Measurements from ENCODE around the gene PRKCZ.

PRKCZ gene

GRCh38 chr1:2024887-2025286, 25.3 kb upstream of the PRKCZ start:
- no peak for DNase-seq (ENCODE audit: low spot score)

GRCh38 chr1:2025491-2025981, 24.7 kb upstream of the PRKCZ start:
- DNase-seq (ENCODE audit: low spot score), result no peak

GRCh38 chr1:2027961-2028583, 22.1 kb upstream of the PRKCZ start:
- DNase-seq (ENCODE audit: low spot score), result no peak

GRCh38 chr1:2028870-2029560, 21.2 kb upstream of the PRKCZ start:
- no peak for DNase-seq (ENCODE audit: low spot score)

DNA sequence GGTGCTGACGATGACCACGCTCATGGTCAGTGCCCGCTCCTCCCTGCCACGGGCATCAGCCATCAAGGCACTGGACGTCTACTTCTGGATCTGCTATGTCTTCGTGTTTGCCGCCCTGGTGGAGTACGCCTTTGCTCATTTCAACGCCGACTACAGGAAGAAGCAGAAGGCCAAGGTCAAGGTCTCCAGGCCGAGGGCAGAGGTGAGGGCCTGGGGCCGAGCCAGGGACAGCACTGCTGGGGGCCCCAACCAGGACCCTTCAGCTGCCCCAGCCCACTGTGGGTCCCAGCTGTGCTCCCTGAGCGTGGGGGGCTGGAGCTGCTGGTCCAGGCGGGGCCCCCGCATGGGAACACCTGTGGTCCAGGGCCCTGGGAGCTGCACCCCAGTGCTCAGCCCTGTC, 20.6 kb upstream of the PRKCZ start:
- DNase-seq (ENCODE audit: low spot score), result no peak

- DNase-seq (ENCODE audit: low spot score), result no peak
Observed at GRCh38 chr1:2030076-2030871, 19.9 kb upstream of the PRKCZ start.

DNA sequence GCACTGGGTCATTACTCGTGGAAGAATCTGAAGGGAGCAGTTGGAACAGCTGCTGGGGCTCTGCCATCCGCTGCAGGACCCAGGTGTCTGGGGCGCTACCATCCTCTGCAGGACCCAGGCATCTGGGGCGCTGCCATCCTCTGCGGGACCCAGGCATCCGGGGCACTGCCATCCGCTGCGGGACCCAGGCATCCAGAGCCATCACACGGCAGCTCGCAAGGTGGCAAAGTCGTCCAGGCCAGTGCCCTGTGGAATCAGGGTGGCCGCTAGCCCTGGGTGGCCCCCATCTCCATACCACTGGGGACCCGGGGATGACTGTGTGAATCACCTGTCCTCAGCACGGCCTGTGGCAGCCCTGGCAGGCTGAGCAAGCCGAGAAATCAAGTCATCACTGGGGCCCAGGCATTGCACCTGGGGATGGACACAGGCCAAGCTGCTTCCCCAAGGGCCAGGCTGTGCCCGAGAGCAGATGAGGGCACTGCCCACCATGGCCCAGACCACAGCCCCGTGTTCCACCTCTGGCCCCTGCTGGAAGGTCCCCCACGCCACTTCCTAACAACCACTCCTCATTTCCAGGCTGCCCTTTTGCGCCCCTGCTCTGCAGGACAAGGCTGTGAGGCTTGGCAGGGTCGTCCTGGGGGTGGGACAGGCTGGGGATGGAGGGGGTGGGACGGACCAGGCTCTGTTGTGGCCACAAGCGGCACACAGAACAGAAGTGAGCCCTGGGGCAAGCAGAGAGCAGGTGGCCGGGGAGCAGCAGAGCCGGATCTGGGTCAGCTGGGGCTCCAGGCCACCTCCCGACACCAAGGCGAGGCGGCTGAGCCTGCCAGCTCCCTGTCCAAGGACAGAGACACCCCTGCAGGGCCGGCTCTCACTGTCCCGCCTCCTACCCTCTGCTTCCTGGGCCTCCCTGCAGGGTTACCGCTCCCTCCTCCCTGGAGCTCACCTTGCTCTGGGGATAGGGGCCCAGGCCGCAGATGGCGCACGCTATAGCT, 18.4 kb upstream of the PRKCZ start:
- no peak for DNase-seq (ENCODE audit: low spot score)

DNA sequence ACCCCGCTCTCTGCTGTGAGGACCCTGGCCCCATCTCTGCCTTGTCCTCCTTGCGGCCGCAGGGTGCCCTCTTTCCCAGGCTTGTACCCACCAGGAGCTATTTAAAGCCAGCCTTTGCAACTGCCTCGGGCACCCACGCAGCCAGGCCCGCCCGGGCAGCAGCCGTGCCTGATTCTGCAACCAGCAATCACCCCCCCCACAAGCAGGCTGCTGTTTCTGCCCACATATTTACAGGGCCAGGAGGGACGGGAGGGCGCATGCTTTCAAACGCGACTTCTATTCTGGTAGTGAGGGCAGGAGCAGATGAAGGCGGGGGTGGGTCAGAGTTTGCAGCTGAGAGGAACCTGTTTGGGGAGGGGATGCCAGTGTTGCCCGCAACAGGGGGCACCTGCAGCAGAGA, 17.5 kb upstream of the PRKCZ start:
- no peak for DNase-seq (ENCODE audit: low spot score)

DNA sequence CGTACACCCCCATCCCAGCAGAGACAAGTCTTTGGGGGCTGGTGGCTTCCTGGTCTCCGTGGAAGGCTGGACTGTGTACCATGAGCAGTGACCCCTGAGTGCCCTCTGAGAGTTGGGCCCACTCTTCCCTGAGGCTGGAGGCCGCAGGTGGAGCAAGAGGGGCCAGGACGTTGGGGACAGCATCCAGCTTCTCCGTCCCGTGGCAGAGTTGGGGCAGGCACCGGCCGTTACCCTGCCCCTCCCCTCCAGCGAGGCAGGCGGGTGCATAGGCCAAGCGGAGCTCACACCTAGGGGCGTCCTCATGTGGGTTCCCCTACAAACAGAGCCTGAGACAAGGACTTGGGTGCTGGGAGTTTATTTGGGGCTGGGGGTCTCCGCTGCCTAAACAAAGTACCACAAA, 17.0 kb upstream of the PRKCZ start:
- DNase-seq (ENCODE audit: low spot score), result no peak

DNA sequence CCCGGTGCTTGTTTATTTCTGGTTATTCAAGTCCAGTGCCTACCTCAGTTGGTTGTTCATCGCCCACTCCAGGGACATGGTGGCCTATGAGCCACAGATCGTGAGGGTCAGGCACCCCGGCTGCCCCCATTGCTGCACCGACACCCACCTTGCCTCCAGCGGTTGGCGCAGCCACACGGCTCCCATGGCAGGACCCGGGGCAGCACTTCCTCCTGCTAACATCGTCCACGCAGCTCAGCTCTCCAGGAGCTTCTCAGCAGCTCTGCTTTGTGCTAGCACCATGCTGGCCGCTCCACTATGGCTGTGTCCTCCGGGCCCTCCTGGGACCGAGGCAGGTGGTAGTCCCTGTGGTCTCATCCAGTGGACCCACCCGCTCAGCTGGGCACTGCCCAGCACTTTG, 13.9 kb upstream of the PRKCZ start:
- no peak for DNase-seq (ENCODE audit: low spot score)

DNA sequence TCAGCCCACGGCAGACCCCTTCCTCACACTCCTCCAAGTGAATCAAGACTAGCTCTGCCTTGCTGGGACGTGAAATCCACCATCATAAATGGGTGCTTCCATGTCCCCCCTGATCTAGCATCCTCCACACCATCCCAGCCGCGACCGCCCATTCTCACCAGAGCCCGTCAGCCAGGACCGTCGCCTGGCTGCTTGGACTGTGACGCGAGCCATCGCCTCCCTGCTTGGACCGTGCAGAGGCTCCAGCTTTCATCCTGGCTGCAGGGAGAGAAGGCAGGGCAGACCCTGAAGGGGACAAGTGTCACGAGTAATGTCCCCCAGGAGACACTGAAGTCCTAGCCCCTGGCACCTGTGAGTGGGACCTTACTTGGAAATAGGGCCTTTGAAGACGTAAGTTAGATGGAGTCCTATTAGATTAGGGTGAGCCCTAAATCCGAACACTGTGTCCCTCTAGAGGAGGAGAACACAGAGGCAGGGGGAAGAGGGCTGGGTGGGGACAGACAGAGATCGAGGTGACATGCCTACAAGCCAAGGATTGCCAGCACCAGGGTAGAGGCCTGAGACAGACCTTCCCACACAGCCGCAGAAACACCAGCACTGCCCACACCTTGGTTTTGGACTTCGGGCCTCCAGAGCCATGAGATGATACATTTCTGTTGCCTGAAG, 12.8 kb upstream of the PRKCZ start:
- no peak for DNase-seq (ENCODE audit: low spot score)

DNA sequence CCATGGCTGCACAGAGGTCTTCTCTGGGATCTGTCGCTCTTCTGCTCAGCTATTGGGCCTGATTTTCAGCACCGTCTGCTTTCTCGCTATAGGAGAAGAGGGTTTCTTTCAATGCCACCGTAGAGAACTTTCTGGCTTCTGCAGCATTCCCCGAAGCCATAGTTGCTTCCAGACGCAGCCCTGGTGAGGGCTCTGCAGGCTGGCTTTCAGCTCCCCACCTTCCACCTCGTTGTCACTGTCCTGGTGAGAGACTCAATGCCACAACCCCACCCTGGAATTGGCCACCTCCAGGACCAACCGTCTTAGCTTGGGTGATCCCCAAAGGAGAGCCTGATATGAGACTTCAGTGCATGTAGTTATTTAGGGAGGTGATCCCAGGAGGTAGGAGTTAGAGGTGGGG, 12.0 kb upstream of the PRKCZ start:
- DNase-seq (ENCODE audit: low spot score), result no peak

- DNase-seq (ENCODE audit: low spot score), result no peak
Observed at GRCh38 chr1:2039251-2039650, 11.0 kb upstream of the PRKCZ start.

DNA sequence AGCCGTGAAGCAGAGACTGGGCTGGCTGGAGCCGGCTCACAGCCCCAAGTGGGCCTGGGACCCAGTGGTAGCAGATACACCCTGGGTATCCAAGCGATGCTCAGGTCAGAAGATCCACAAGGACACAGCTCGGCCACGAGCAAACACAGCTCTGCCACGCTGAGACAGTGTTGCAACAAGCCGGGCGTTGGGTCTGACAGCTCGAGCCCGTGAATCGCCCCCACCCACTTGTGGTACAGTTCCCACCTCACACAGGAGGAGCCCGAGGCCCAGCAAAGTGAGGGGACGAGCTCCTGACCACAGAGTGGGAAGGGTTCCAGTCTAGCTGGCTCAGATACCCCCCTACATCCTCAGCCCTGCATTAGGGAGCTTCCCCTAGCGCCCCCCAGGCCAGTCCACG, 8.9 kb upstream of the PRKCZ start:
- DNase-seq (ENCODE audit: low spot score), result no peak

DNA sequence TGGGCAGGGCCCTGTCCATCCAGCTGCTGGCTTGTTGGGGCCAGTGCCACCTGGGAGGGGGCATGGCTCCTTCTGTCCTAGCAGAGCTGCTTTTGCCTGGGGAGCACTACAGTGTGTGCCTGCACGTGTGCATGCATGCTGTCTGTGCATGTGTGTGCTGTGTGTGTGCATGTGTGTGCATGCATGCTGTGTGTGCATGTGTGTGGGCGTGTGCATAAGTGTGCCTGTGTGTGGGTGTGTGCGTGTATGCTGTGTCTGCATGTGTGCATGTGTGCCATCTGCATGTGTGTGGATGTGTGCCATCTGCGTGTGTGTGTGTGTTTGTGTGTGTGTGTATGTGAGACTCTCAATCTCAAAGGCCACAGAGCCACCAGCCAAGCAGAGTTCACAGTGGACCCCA, 8.3 kb upstream of the PRKCZ start:
- DNase-seq (ENCODE audit: low spot score), result no peak

GRCh38 chr1:2042830-2043773, 7.1 kb upstream of the PRKCZ start:
- no peak for DNase-seq (ENCODE audit: low spot score)

DNA sequence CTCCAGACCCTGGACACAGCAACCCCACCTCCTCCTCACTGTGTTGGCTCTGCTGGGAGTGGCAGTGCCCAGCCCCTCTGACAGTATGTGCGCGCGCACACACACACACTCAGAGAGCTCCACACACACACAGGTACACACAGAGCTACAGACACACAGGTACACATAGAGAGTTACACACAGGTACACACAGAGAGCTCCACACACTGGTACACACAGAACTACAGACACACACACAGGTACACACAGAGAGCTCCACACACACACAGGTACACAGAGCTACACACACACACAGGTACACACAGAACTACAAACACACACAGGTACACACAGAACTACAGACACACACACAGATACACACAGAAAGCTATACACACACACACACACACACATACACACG, 6.3 kb upstream of the PRKCZ start:
- DNase-seq (ENCODE audit: low spot score), result no peak

DNA sequence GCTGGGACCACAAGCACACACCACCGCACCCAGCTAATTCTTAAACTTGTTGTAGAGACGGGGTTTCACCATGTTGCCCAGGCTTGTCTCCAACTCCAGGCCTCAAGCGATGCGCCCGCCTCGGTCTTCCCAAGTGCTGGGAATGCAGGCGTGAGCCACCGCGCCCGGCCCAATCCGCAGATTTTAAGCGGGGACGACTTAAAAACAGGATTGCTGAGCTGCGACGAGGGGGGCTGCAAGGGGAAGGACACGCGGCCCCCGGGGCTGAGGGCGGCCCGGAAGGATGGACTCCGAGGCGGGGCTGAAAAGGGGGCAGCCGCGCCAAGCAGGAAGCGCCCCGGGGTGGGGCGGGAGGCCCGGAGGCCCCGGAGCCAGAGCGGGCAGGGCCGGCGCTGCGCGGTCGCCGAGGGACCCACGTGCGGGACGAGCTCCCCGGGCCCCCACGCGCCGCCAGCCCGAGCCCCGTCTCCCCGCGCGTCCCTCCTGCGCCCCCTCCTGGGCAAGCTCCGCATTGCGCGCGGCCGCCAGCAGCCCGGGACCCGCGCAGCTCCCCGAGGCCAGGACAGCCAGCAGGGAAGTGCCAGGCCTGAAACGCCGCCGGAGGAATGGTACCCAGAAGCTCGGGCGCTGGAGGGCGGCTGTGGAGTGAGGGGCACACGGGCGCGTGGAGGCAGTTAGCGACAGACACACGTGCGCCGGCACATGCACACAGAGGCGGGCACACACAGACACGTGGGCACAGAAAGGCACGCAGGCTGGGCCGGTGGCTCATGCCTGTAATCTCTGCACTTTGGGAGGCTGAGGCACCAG, 5.5 kb upstream of the PRKCZ start:
- DNase-seq (ENCODE audit: low spot score), result peak; percentile 21
